Suprapubic skin (tissue), 4 donors: ENCODE measurements around the gene IL18R1. TPM values are rescaled to one million over a fixed set of nuclear protein-coding genes. Genes with fewer than 3 reads are reported as not detected.

ENCODE experiments used
- DNase-seq, 2 donors: peaks; one replicate each; pipeline ENCODE4 v3.0.0-alpha.2; 2019; ENCODE audit warnings: low spot score in 2 of 2
- H3K27ac ChIP-seq: fragments of 200-600 bp; sonication (generic); one replicate; pipeline ENCODE4 v1.5.1; 2019
- H3K27me3 ChIP-seq: fragments of 200-600 bp; sonication (generic); one replicate; pipeline ENCODE4 v1.5.1; 2019
- H3K36me3 ChIP-seq: fragments of 200-600 bp; sonication (generic); one replicate; pipeline ENCODE4 v1.5.1; 2019
- H3K4me1 ChIP-seq: fragments of 200-600 bp; sonication (generic); one replicate; pipeline ENCODE4 v1.5.1; 2019
- H3K4me3 ChIP-seq: fragments of 200-600 bp; sonication (generic); one replicate; pipeline ENCODE4 v1.5.1; 2019; ENCODE audit warnings: mild to moderate bottlenecking
- H3K9me3 ChIP-seq: fragments of 200-600 bp; sonication (generic); one replicate; pipeline ENCODE4 v1.5.1; 2019
- CTCF ChIP-seq, 2 donors: fragments of 200-600 bp in 1 of 2; fragments of 450-650 bp in 1 of 2; sonication (generic) in 1 of 2; IDR thresholded peaks; one replicate each; pipeline ENCODE4 v1.5.1; 2016 to 2019; ENCODE audit warnings: antibody characterized with exemption in 2 of 2, mild to moderate bottlenecking in 1 of 2, moderate library complexity in 1 of 2
- EP300 ChIP-seq: sonication (generic); formaldehyde crosslinking; IDR thresholded peaks from one replicate; pipeline ENCODE4 v1.6.1; 2017; ENCODE audit warnings: antibody characterized with exemption
- POLR2A ChIP-seq, 2 donors: fragments of 450-650 bp; IDR thresholded peaks; one replicate each; pipeline ENCODE4 v1.6.1; 2017; ENCODE audit warnings: antibody characterized with exemption in 2 of 2, mild to moderate bottlenecking in 2 of 2, moderate library complexity in 2 of 2
- POLR2AphosphoS5 ChIP-seq, 3 donors: sonication (generic); formaldehyde crosslinking; IDR thresholded peaks; one replicate each; pipeline ENCODE4 v1.6.1; 2017; ENCODE audit warnings: antibody characterized with exemption in 3 of 3
- WGBS: methylation state at CpG from one replicate; pipeline ENCODE4 v1.1.5; 2018; 5-methylcytosine and 5-hydroxymethylcytosine counted together
- total RNA-seq, 4 donors: library from RNA; depleted of rRNA; stranded (reverse); fragments of >200 nt; gene quantifications; one replicate each; pipeline ENCODE4 v1.1.0, GENCODE V29; 2016

Gene IL18R1
- total RNA-seq, 4 donors from 2014 or later, result 0.89 to 7.2 (median 2.2) TPM

GRCh38 chr2:102433973-102434654 lies 78.5 kb downstream of the IL18R1 start:
- Histone ChIP-seq H3K36me3 (no peaks in the 10 kb centered on the region), H3K4me3 (no peak overlapping the region)

GRCh38 chr2:102434655-102435381 lies 79.2 kb downstream of the IL18R1 start:
- H3K36me3 ChIP-seq, result no peaks in the 10 kb centered on the region
- H3K4me3 ChIP-seq, result no peak overlapping the region
- H3K9me3 ChIP-seq, result no peaks in the 10 kb centered on the region
- WGBS, result 91% methylated on average over 2 of the region's 2 CpGs
- TF ChIP-seq CTCF (IDR thresholded peaks at IDR 0.05) (no peak), POLR2AphosphoS5 (IDR thresholded peaks at IDR 0.05) (no peak), POLR2A (IDR thresholded peaks at IDR 0.05) (no peak), EP300 (no peak)
- no peak overlapping the region for H3K27ac ChIP-seq
- no peaks in the 10 kb centered on the region for H3K4me1 ChIP-seq
- H3K27me3 ChIP-seq, result no peaks in the 10 kb centered on the region
- no peak for DNase-seq

More at GRCh38 chr2:102433973-102434654, 78.5 kb downstream of the IL18R1 start:
- Histone ChIP-seq H3K27me3 (no peaks in the 10 kb centered on the region), H3K27ac (no peak overlapping the region), H3K9me3 (no peaks in the 10 kb centered on the region), H3K4me1 (no peaks in the 10 kb centered on the region)
- no peak for DNase-seq
- no peak for TF ChIP-seq POLR2A (IDR thresholded peaks at IDR 0.05)
- 93% methylated on average over 4 of the region's 4 CpGs for WGBS

GRCh38 chr2:102435741-102436140 lies 80.1 kb downstream of the IL18R1 start:
- WGBS, result 61% methylated on average over 2 of the region's 2 CpGs
- no peak overlapping the region for H3K4me3 ChIP-seq
- no peaks in the 10 kb centered on the region for H3K9me3 ChIP-seq
- no peak for DNase-seq
- H3K4me1 ChIP-seq, result no peaks in the 10 kb centered on the region
- no peaks in the 10 kb centered on the region for H3K36me3 ChIP-seq
- H3K27me3 ChIP-seq, result no peaks in the 10 kb centered on the region
- no peak for TF ChIP-seq POLR2AphosphoS5 (IDR thresholded peaks at IDR 0.05)
- TF ChIP-seq POLR2A (IDR thresholded peaks at IDR 0.05), result no peak
- no peak for TF ChIP-seq CTCF (IDR thresholded peaks at IDR 0.05)
- TF ChIP-seq EP300, result no peak
- no peak overlapping the region for H3K27ac ChIP-seq

GRCh38 chr2:102436323-102436722 lies 80.7 kb downstream of the IL18R1 start:
- H3K4me3 ChIP-seq, result no peak overlapping the region
- H3K36me3 ChIP-seq, result no peaks in the 10 kb centered on the region
- H3K9me3 ChIP-seq, result no peaks in the 10 kb centered on the region
- DNase-seq, result no peak
- TF ChIP-seq POLR2AphosphoS5 (IDR thresholded peaks at IDR 0.05), result no peak
- TF ChIP-seq CTCF (IDR thresholded peaks at IDR 0.05), result no peak
- no peak for TF ChIP-seq POLR2A (IDR thresholded peaks at IDR 0.05)
- TF ChIP-seq EP300, result no peak
- no peaks in the 10 kb centered on the region for H3K27me3 ChIP-seq
- H3K4me1 ChIP-seq, result no peaks in the 10 kb centered on the region
- WGBS, result 20% methylated on average over 3 of the region's 3 CpGs
- no peak overlapping the region for H3K27ac ChIP-seq

GRCh38 chr2:102437122-102437521 lies 81.5 kb downstream of the IL18R1 start:
- DNase-seq, result no peak
- no peak overlapping the region for H3K27ac ChIP-seq

More at GRCh38 chr2:102437122-102437521, 81.5 kb downstream of the IL18R1 start:
- TF ChIP-seq POLR2AphosphoS5 (IDR thresholded peaks at IDR 0.05) (no peak), EP300 (no peak), CTCF (IDR thresholded peaks at IDR 0.05) (no peak), POLR2A (IDR thresholded peaks at IDR 0.05) (no peak)
- Histone ChIP-seq H3K4me1 (no peaks in the 10 kb centered on the region), H3K27me3 (no peaks in the 10 kb centered on the region), H3K4me3 (no peak overlapping the region), H3K36me3 (no peaks in the 10 kb centered on the region), H3K9me3 (no peaks in the 10 kb centered on the region)
- 53% methylated on average over 4 of the region's 4 CpGs for WGBS
